Measurements from ENCODE around the gene AEBP2. TPM values are rescaled to one million over a fixed set of nuclear protein-coding genes. Genes with fewer than 3 reads are reported as not detected.

Gene AEBP2
- total and polyA plus RNA-seq, 4 donors, result 8.6 to 78.2 (median 21.6) TPM

DNA sequence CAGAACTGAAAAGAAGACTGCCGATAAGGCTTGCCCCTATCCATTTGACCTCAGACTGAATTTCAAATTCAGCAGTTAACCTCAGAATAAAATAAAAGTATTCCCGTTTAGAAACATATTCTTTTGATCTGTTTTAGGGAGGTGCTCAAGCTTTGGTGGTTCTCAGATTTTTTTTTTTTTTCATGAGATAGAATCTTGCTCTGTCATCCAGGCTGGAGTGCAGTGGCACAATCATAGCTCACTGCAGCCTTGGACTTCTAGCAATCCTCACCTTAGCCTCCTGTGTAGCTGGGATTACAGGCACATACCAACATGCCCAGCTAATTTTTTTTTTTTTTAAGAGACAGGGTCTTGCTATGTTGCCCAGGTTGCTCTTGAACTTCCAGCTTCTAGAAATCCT, 15.5 kb downstream of the AEBP2 start:
- ATAC-seq (ENCODE audit: insufficient read depth, low FRiP score) (no peak), DNase-seq (no peak)
- Histone ChIP-seq H3K27me3 (ENCODE audit: control insufficient read depth in 3 of 3, insufficient read depth in 3 of 3, low read length in 2 of 3) (no peaks in the 10 kb centered on the region), H3K4me3 (no peak overlapping the region), H3K4me1 (ENCODE audit: control insufficient read depth in 5 of 5, insufficient read depth in 5 of 5, low read length in 5 of 5) (peaks cover 0 to 20% (median 11%) of the 10 kb centered on the region in 5 donors), H3K9me3 (ENCODE audit: control insufficient read depth in 4 of 4, insufficient read depth in 3 of 4, low read length in 3 of 4) (no peaks in the 10 kb centered on the region), H3K36me3 (ENCODE audit: control insufficient read depth in 4 of 4, insufficient read depth in 4 of 4, low read length in 4 of 4) (peaks cover 0 to 6% (median 3%) of the 10 kb centered on the region in 4 donors), H3K9ac (ENCODE audit: insufficient read depth in 1 of 2, low read length in 2 of 2) (no peak overlapping the region), H3K27ac (ENCODE audit: low read depth in 1 of 2, low read length in 1 of 2) (no peak overlapping the region)
- TF ChIP-seq, protein P1, sequence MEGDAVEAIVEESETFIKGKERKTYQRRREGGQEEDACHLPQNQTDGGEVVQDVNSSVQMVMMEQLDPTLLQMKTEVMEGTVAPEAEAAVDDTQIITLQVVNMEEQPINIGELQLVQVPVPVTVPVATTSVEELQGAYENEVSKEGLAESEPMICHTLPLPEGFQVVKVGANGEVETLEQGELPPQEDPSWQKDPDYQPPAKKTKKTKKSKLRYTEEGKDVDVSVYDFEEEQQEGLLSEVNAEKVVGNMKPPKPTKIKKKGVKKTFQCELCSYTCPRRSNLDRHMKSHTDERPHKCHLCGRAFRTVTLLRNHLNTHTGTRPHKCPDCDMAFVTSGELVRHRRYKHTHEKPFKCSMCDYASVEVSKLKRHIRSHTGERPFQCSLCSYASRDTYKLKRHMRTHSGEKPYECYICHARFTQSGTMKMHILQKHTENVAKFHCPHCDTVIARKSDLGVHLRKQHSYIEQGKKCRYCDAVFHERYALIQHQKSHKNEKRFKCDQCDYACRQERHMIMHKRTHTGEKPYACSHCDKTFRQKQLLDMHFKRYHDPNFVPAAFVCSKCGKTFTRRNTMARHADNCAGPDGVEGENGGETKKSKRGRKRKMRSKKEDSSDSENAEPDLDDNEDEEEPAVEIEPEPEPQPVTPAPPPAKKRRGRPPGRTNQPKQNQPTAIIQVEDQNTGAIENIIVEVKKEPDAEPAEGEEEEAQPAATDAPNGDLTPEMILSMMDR (IDR thresholded peaks at IDR 0.05; ENCODE audit: control extremely low read depth, extremely low read depth), result no peak
- 74 to 94% methylated on average over 2 of the region's 2 CpGs for WGBS, 2 donors

DNA sequence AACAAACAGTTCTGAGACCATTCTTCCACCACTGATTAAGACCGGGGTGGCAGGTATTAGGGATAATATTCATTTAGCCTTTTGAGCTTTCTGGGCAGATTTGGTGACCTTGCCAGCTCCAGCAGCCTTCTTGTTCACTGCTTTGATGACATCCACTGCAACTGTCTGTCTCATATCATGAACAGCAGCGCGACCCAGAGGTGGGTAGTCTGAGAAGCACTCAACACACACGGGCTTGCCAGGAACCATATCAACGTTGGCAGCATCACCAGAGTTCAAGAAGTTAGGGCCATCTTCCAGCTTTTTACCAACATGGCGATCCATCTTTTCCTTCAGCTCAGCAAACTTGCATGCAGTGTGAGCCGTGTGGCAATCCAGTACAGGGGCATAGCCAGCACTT, 16.9 kb downstream of the AEBP2 start:
- WGBS, 2 donors, result 91 to 96% methylated on average over 7 of the region's 7 CpGs

DNA sequence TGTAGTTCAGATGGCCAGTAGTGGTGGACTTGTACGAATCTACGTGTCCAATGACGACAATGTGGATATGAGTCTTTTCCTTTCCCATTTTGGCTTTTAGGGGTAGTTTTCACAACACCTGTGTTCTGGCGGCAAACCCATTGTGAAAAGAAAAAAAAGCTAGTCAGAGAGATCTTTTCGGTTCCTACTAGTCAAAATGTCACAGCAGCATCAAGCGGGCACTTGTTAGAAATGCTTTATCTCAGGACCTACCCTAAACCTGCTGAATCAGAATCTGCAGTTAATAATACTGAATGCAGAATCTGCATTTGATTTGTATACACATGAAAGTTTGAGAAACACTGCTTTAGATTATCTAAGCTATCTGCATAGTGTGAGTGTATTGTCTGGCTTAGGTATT, 18.3 kb downstream of the AEBP2 start:
- Histone ChIP-seq H3K4me3 (no peak overlapping the region), H3K9ac (ENCODE audit: insufficient read depth in 1 of 2, low read length in 2 of 2) (no peak overlapping the region), H3K27ac (ENCODE audit: low read depth in 1 of 2, low read length in 1 of 2) (no peak overlapping the region), H3K27me3 (ENCODE audit: control insufficient read depth in 3 of 3, insufficient read depth in 3 of 3, low read length in 2 of 3) (no peaks in the 10 kb centered on the region), H3K4me1 (ENCODE audit: control insufficient read depth in 5 of 5, insufficient read depth in 5 of 5, low read length in 5 of 5) (peaks cover 0 to 16% (median 8%) of the 10 kb centered on the region in 5 donors), H3K9me3 (ENCODE audit: control insufficient read depth in 4 of 4, insufficient read depth in 3 of 4, low read length in 3 of 4) (no peaks in the 10 kb centered on the region), H3K36me3 (ENCODE audit: control insufficient read depth in 4 of 4, insufficient read depth in 4 of 4, low read length in 4 of 4) (peaks cover 0 to 6% (median 3%) of the 10 kb centered on the region in 4 donors)
- ATAC-seq (ENCODE audit: insufficient read depth, low FRiP score) (no peak), DNase-seq (no peak)
- WGBS, 2 donors, result 97 to 99% methylated on average over 6 of the region's 6 CpGs
- TF ChIP-seq, protein P1 (IDR thresholded peaks at IDR 0.05; ENCODE audit: control extremely low read depth, extremely low read depth), result no peak

More for the DNA sequence above, 16.9 kb downstream of the AEBP2 start:
- TF ChIP-seq, protein P1 (IDR thresholded peaks at IDR 0.05; ENCODE audit: control extremely low read depth, extremely low read depth), result no peak
- Histone ChIP-seq H3K27ac (ENCODE audit: low read depth in 1 of 2, low read length in 1 of 2) (no peak overlapping the region), H3K9me3 (ENCODE audit: control insufficient read depth in 4 of 4, insufficient read depth in 3 of 4, low read length in 3 of 4) (no peaks in the 10 kb centered on the region), H3K9ac (ENCODE audit: insufficient read depth in 1 of 2, low read length in 2 of 2) (no peak overlapping the region), H3K4me1 (ENCODE audit: control insufficient read depth in 5 of 5, insufficient read depth in 5 of 5, low read length in 5 of 5) (peaks cover 0 to 18% (median 7%) of the 10 kb centered on the region in 5 donors), H3K4me3 (no peak overlapping the region), H3K36me3 (ENCODE audit: control insufficient read depth in 4 of 4, insufficient read depth in 4 of 4, low read length in 4 of 4) (peaks cover 0 to 6% (median 3%) of the 10 kb centered on the region in 4 donors), H3K27me3 (ENCODE audit: control insufficient read depth in 3 of 3, insufficient read depth in 3 of 3, low read length in 2 of 3) (no peaks in the 10 kb centered on the region)
- DNase-seq, result no peak
- no peak for ATAC-seq (ENCODE audit: insufficient read depth, low FRiP score)

DNA sequence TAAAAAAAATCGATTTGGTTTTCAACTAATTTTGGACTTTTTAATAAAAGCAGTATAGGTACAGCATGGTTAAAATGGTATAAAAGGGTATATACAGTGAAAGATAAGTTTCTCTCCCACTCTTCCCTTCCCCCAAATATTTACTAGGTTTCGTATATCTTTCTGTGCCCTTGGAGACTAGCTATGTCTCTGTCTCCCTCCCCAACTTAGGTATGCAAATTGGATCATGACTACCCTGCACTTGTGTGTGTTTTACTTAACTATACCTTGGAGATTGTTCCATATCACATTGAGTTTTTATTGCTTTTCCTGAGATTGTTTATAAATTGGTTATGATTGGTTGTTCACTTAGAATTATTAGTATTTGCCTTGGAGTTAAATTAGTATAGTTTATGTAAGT, 19.4 kb downstream of the AEBP2 start:
- Histone ChIP-seq H3K9ac (ENCODE audit: insufficient read depth in 1 of 2, low read length in 2 of 2) (no peak overlapping the region), H3K9me3 (ENCODE audit: control insufficient read depth in 4 of 4, insufficient read depth in 3 of 4, low read length in 3 of 4) (no peaks in the 10 kb centered on the region), H3K36me3 (ENCODE audit: control insufficient read depth in 4 of 4, insufficient read depth in 4 of 4, low read length in 4 of 4) (peaks cover 0 to 9% (median 4%) of the 10 kb centered on the region in 4 donors), H3K4me3 (no peak overlapping the region), H3K4me1 (ENCODE audit: control insufficient read depth in 5 of 5, insufficient read depth in 5 of 5, low read length in 5 of 5) (peaks cover 0 to 16% (median 8%) of the 10 kb centered on the region in 5 donors), H3K27ac (ENCODE audit: low read depth in 1 of 2, low read length in 1 of 2) (no peak overlapping the region), H3K27me3 (ENCODE audit: control insufficient read depth in 3 of 3, insufficient read depth in 3 of 3, low read length in 2 of 3) (no peaks in the 10 kb centered on the region)
- WGBS, 2 donors, result 91 to 97% methylated on average over 2 of the region's 2 CpGs
- TF ChIP-seq, protein P1 (IDR thresholded peaks at IDR 0.05; ENCODE audit: control extremely low read depth, extremely low read depth), result no peak
- ATAC-seq (ENCODE audit: insufficient read depth, low FRiP score), result no peak
- no peak for DNase-seq
